ENCODE data around the gene KLHL26.
"Not testable (repeated sequence)": the region's sequence is repeated elsewhere in the genome, so short reads cannot be mapped to it uniquely, and the experiment has no call there.

KLHL26 gene

GRCh38 chr19:18636969-18637629 is at the start of gene KLHL26:
Gene KLHL26 (plus strand): TSS chr19:18637028. CDS start chr19:18637055, 27 bp downstream.
- no peak for DNase-seq (ENCODE audit: low spot score)

- DNase-seq (ENCODE audit: low spot score): no peak
Observed at GRCh38 chr19:18587561-18587960, 49.3 kb upstream of the KLHL26 start.

GRCh38 chr19:18587962-18588610 is 48.7 kb upstream of the KLHL26 start:
- DNase-seq (ENCODE audit: low spot score): no peak

- DNase-seq (ENCODE audit: low spot score): peak; percentile 87
Observed at GRCh38 chr19:18588611-18589379, 48.0 kb upstream of the KLHL26 start, which contains the start of gene REX1BD. Gene REX1BD (plus strand): TSS chr19:18588798. CDS start chr19:18588802, 4 bp downstream.

- DNase-seq (ENCODE audit: low spot score): peak; percentile 54
Observed at GRCh38 chr19:18589380-18590272, 47.2 kb upstream of the KLHL26 start.

GRCh38 chr19:18590273-18591272 is 46.3 kb upstream of the KLHL26 start:
- peak; percentile 72 for DNase-seq (ENCODE audit: low spot score)

- DNase-seq (ENCODE audit: low spot score): no peak
Observed at GRCh38 chr19:18591735-18592385, 45.0 kb upstream of the KLHL26 start.

- DNase-seq (ENCODE audit: low spot score): not testable (repeated sequence)
Observed at GRCh38 chr19:18592732-18593131, 44.1 kb upstream of the KLHL26 start.

- peak; percentile 50 for DNase-seq (ENCODE audit: low spot score)
Observed at GRCh38 chr19:18593367-18594095, 43.3 kb upstream of the KLHL26 start.

GRCh38 chr19:18594096-18594823 is 42.6 kb upstream of the KLHL26 start:
- DNase-seq (ENCODE audit: low spot score): peak; percentile 92

- DNase-seq (ENCODE audit: low spot score): peak; percentile 39
Observed at GRCh38 chr19:18594824-18595373, 41.9 kb upstream of the KLHL26 start.

GRCh38 chr19:18595475-18595874 is 41.4 kb upstream of the KLHL26 start:
- no peak for DNase-seq (ENCODE audit: low spot score)

GRCh38 chr19:18596752-18597157 is 40.1 kb upstream of the KLHL26 start:
- peak; percentile 84 for DNase-seq (ENCODE audit: low spot score)

- DNase-seq (ENCODE audit: low spot score): no peak
Observed at GRCh38 chr19:18597809-18598660, 38.8 kb upstream of the KLHL26 start.

- no peak for DNase-seq (ENCODE audit: low spot score)
Observed at GRCh38 chr19:18599485-18599884, 37.3 kb upstream of the KLHL26 start.

GRCh38 chr19:18600692-18601397 is 36.0 kb upstream of the KLHL26 start:
- DNase-seq (ENCODE audit: low spot score): not testable (repeated sequence)

GRCh38 chr19:18601875-18602274 is 35.0 kb upstream of the KLHL26 start:
- no peak for DNase-seq (ENCODE audit: low spot score)
